GM12864 (cell line): ENCODE results near the gene DDX17.

Experiments
- DNase-seq: peaks from one replicate; pipeline ENCODE4 v3.0.0-alpha.2; 2011; ENCODE audit warnings: low read depth
- H3K4me3 ChIP-seq: 2 replicates; pipeline ENCODE4 v1.5.1; 2011; ENCODE audit warnings: mild to moderate bottlenecking, low read depth, low read length, control low read depth
- CTCF ChIP-seq: IDR thresholded peaks from 2 replicates; pipeline ENCODE4 v1.5.1; 2011; ENCODE audit warnings: low read depth, mild to moderate bottlenecking, moderate library complexity, low read length, control low read depth, inconsistent platforms; ENCODE audit errors: missing control alignments

The DDX17 gene

GRCh38 chr22:38505541-38506117, 482 bp downstream of the DDX17 start:
- DNase-seq = no peak
- TF ChIP-seq CTCF = no peak
- peak overlapping the region; percentile 83 for H3K4me3 ChIP-seq

- peak; percentile 31 for DNase-seq
- peak overlapping the region; percentile 83 for H3K4me3 ChIP-seq
- no peak for TF ChIP-seq CTCF
Observed at GRCh38 chr22:38504731-38505540, 1.2 kb downstream of the DDX17 start.

- no peak overlapping the region; the same call in 1 of the 2 replicates for H3K4me3 ChIP-seq
- no peak for DNase-seq
- no peak for TF ChIP-seq CTCF
Observed at GRCh38 chr22:38503021-38503420, 3.1 kb downstream of the DDX17 start.

- no peak for DNase-seq
- H3K4me3 ChIP-seq = no peak overlapping the region
- no peak for TF ChIP-seq CTCF
Observed at GRCh38 chr22:38501797-38502672, 4.1 kb downstream of the DDX17 start.

GRCh38 chr22:38497869-38498268, 8.2 kb downstream of the DDX17 start:
- H3K4me3 ChIP-seq = no peak overlapping the region
- TF ChIP-seq CTCF = no peak
- no peak for DNase-seq

- no peak for DNase-seq
- TF ChIP-seq CTCF = no peak
- H3K4me3 ChIP-seq = no peak overlapping the region
Observed at GRCh38 chr22:38494939-38495338, 11.2 kb downstream of the DDX17 start.
